HG02610 (cell line): Measurements from ENCODE around the gene CNOT8.
"Not testable (repeated sequence)": the region's sequence is repeated elsewhere in the genome, so short reads cannot be mapped to it uniquely, and the experiment has no call there.

Experiments used
- ATAC-seq: cut with Tn5 transposase; IDR thresholded peaks from one replicate; pipeline ENCODE4 v1.9.1; 2021; ENCODE audit warnings: mild to moderate bottlenecking, moderate library complexity; ENCODE audit not compliant: unreplicated experiment

The CNOT8 gene

DNA sequence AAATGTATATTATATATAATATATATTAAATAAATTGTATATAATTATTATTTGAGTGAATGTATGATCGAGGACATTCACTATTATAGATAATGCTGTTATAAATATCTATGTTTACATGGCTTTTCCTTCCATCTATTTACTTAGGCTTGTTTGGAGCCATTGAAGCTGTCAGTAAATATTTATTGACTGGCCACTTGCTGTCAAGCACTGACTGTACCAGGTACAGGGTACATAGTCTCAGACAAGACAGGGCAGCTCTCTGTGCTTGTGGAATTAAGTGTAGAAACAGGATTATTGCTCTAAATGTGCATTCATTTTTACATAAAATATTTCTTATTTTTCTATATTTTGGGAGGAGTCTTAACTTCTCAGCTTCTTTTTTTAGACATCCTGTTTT, 24.4 kb upstream of the CNOT8 start:
- ATAC-seq: no peak

GRCh38 chr5:154835701-154836052, 22.8 kb upstream of the CNOT8 start:
- ATAC-seq: not testable (repeated sequence)

GRCh38 chr5:154836225-154836624, 22.2 kb upstream of the CNOT8 start:
- no peak for ATAC-seq

DNA sequence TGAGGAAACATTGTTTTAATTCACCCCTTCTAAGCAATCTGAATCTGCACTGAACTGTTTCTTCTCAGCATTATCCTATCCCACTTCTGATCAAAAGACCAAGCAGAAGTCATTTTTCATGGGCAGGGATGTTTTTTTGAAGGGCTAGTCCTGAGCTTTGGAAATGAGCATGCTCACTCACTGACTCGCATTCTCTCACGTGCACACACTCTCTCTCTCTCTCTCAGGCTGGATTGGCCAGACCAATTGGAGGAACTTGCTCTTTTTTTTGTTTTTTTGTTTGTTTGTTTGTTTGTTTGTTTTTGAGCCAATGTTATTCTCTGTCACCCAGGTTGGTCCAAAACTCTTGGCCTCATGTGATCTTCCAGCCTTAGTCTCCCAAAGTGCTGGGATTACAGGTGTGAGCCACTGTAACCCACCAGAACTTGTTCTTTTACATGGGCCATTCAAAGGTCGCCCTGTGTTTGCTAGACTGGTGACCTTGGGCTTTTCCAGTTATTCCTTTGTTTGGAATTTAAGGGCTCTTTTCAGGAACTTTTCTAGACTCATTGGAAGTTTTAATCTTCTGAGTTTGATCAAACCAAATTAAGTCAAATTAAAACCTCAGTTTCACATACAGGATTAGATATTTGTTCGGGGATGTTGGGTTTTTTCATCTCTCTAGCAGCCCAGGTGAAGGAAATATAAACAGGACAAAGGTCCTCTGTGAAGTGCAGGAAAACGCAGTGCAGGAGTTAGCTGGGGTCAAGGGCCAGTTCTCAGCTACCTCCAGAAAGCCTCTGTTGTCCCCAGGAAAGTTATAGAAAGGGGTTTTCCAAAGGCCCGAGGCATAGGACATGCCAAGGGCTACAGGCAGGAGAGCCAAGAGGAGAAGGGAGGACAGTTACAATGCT, 21.2 kb upstream of the CNOT8 start:
- ATAC-seq: no peak

DNA sequence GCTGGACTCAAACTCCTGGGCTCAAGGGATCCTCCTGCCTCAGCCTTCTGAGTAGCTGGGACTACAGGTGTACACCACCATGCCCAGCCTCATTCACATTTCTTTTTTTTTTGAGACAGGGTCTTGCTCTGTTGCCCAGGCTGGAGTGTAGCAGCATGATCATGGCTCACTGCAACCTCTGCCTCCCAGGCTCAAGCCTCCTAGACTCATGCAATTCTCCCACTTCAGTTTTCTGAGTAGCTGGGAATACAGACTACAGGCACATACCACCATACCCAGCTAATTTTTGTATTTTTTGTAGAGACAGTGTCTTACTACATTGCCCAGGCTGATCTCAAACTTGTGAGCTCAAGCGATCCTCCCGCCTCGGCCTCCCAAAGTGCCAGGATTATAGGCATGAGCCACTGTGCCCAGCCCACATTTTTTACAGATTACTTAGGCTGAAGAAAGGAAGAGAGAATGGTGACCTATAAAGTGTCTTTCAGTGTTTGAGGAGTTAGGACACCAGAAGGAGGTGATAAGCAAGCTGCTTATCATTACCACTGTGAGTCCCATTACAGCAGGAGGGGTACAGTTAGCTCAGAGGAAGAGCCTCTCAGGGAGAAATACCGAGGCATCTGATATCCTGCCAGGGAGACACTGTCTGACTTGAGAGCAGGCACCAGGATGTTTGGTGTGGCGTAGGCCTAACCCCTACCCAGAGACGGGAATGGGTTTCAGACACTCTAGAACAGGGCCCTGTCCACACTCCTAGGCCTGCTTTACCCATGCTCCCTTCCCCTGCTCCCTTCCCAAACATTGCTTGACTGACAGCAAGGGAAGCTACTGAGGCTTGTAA, 17.8 kb upstream of the CNOT8 start:
- no peak for ATAC-seq

GRCh38 chr5:154841273-154841661, 17.2 kb upstream of the CNOT8 start:
- no peak for ATAC-seq

DNA sequence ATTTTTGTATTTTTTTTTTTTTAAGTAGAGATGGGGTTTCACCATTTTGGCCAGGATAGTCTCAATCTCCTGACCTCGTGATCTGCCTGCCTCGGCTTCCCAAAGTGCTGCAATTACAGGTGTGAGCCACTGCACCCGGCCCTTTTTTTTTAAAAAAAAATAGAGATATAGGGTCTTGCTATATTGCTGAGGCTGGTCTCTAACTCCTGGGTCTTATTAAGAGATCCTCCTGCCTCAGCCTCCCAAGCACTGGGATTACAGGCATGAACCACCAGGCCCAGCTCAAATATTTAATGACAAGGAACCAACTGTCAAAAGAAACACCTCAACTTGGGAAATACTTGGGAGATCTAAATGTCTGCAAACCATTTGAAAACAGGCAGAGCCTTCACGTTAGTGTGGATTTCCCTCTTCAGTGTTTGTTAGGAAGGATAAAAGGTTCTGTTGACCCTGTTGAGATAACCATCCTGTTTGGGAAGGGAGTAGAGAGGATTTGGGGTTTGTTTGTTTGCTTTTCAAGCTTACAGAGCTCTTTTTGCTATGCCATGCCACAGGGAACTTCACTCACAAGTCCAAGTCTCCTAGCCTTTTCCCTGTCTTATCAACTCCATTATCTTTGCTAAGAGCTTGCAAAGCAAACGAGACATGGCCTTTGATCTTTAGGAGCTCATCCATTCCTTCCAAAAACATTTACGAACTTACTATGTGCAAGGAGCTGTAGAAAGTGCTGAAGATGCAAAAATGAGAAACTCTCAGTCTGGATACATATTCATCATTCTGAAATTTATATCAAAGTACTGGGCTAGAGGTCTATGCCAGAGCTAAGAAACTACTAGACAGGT, 15.5 kb upstream of the CNOT8 start:
- no peak for ATAC-seq

DNA sequence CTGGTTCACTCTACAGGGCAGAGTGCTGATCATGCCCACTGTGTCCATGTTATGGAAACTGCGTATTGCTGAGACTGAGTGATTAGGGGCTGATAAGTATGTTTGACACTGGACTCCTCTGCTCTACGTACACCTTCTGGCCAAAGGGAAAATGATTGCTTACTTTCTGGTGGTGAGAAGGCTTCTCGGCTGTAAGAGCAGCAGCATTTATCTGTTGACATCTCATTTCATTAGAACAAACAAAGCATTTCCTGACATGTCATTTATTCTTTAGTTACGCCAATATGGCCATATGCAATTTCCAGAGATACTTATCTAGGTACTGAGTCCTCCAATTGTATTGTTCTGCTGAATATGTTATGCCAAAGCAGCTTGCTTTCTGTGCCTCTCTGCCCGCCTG, 13.6 kb upstream of the CNOT8 start:
- no peak for ATAC-seq

- no peak for ATAC-seq
Measured at GRCh38 chr5:154849264-154849785, 9.1 kb upstream of the CNOT8 start.

DNA sequence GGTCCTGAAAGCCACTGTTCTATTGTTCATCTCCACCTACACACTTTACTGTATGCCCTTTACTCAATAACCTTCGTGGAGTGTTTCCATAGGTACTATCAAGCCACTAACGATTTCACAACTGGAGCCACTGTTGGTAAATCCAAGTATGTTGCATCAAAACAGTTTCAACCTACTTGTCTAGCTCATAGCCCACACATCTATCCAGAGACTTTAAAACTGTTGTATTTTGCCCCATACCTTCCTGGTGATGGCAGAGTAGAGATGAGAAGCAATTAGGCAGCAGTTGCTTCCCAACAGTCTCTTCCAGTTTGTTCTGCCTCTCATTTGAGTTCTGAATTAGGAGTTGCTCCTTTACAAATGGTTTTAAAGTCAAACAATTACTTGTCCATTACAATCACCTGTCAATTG, 8.6 kb upstream of the CNOT8 start:
- no peak for ATAC-seq

DNA sequence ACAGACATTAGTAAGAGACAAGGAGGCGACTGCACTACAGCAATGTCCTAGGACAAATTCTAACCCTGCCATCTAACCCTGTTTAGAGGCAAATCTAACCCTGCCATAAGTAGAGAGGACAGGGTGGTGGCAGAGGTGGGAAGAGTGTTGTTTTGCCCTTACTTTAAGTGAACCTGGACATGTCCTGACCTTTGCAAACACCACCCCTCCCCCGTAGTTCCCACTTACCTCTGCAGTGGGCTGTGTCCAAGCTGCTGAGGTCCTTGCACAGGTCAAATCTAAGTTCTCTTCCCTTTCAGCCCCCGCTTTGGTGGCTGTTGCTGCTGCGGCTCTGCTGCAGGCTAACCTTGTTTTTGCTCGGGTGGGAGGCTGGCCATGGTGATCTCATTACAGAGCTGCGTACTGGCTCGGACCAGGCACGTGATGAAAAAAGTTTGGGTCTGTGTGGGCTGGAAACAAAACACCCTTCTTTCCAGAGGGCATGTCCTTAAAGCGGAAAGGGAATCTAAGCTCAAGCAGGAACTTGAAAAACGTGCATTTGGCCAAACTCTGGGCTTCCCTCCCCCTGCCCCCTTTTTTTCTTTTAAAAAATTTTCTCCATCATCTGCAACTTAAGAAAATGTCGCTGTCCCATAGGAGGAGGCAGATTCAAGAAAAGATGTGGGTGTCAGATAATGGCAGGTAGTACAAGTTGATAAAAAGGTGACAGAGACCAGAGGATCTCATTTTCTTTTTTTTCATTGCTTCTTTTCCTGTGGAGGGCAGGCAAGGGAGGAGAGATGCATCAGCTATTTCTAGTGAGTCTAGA, 8.0 kb upstream of the CNOT8 start, which contains the start of gene FAXDC2:
Gene FAXDC2 (minus strand): TSS at position 349 of the 808 bp plus-strand sequence. CDS start 12,425 bp downstream, outside the sequence.
- ATAC-seq: no peak

DNA sequence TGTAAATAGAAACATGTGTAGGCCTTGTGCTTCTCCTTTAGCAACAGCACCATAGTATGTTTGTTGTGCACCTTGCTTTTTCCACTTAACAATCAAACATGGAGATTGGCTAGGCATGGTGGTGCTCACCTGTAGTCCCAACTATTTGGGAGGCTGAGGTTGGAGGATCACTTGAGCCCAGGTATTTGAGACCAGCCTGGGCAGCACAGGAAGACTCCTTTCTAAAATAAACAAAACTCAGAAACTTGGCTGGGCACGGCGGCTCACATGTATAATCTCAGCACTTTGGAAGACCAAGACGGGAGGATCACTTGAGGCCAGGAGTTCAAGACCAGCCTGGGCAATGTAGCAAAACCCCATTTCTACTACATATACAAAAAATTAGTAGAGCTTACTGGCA, 7.1 kb upstream of the CNOT8 start:
- no peak for ATAC-seq

GRCh38 chr5:154857530-154858296, 714 bp upstream of the CNOT8 start:
- peak; percentile 58 for ATAC-seq

- ATAC-seq: no peak
Measured at GRCh38 chr5:154858972-154859871, 795 bp downstream of the CNOT8 start.

GRCh38 chr5:154860123-154860522, 1.7 kb downstream of the CNOT8 start:
- ATAC-seq: no peak

- ATAC-seq: no peak
Measured at GRCh38 chr5:154860765-154861164, 2.3 kb downstream of the CNOT8 start.

DNA sequence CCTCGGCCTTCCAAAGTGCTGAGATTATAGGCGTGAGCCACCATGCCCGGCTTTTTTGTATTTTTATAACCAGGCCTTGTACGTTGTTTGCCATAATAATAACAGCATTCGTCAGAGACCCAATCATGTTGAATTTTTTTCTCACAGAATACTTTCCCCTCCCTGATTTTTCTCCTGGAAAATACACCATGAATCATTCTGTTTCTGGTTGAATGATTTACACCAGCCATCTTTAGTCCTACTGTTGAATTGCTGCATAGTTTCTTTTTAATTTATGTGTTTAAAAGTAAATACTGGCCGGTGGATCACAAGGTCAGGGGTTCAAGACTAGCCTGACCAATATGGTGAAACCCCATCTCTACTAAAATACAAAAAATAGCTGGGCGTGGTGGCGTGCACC, 3.5 kb downstream of the CNOT8 start:
- no peak for ATAC-seq

- no peak for ATAC-seq
Measured at GRCh38 chr5:154862766-154863165, 4.3 kb downstream of the CNOT8 start.
